B cell (primary cell): ENCODE results near the gene ADAMTS13. TPM values are rescaled to one million over a fixed set of nuclear protein-coding genes. Genes with fewer than 3 reads are reported as not detected.
A peak's percentile ranks its signal among the peaks of the same experiment; 100 is the strongest.

ENCODE experiments used
- ATAC-seq: fragments of 200-7000 bp; cut with Tn5 transposase; one replicate; pipeline ENCODE4 v1.10.0; 2021; ENCODE audit warnings: low read depth, mild to moderate bottlenecking, moderate number of reproducible peaks, moderate library complexity
- CTCF ChIA-PET: fragments of 350-600 bp; sonication (Branson Sonifier 250); formaldehyde crosslinking; loops from one replicate; lab custom pipeline; 2021; ENCODE audit warnings: antibody characterized with exemption, inconsistent platforms; lab: Charles Lee
- POLR2A ChIA-PET: fragments of 350-600 bp; sonication (Branson Sonifier 250); formaldehyde crosslinking; loops from one replicate; lab custom pipeline; 2021; ENCODE audit warnings: antibody characterized with exemption; lab: Charles Lee
- DNase-seq: peaks from one replicate; pipeline ENCODE4 v3.0.0; 2013
- H2AFZ ChIP-seq: 2 replicates; pipeline ENCODE4 v1.6.1; 2012; ENCODE audit warnings: mild to moderate bottlenecking, low read depth, low read length; ENCODE audit not compliant: insufficient read depth, poor library complexity, severe bottlenecking
- H3K27ac ChIP-seq, 2 donors: 1 replicate in 1 of 2; 2 replicates in 1 of 2; pipeline ENCODE4 v1.5.1; 2012 to 2013; ENCODE audit warnings: low read length in 2 of 2, mild to moderate bottlenecking in 2 of 2, moderate library complexity in 1 of 2
- H3K27me3 ChIP-seq, 4 experiments: fragments of 200-600 bp in 1 of 4; sonication (generic) in 1 of 4; replicated peaks in 1 of 4; 1 replicate in 2 of 4; 2 replicates in 2 of 4; pipeline versions ENCODE4 v1.6.1 to v1.7.0; 2013 to 2016; ENCODE audit warnings: low read length in 3 of 4, mild to moderate bottlenecking in 2 of 4, mixed read lengths in 1 of 4, moderate library complexity in 1 of 4; ENCODE audit not compliant: insufficient read depth in 4 of 4, control insufficient read depth in 3 of 4; ENCODE audit errors: control extremely low read depth in 1 of 4
- H3K36me3 ChIP-seq, 2 experiments: replicated peaks in 1 of 2; 1 replicate in 1 of 2; 2 replicates in 1 of 2; pipeline versions ENCODE4 v1.6.1 to v1.7.1; 2013; ENCODE audit warnings: low read length in 1 of 2; ENCODE audit not compliant: insufficient read depth in 2 of 2, control insufficient read depth in 1 of 2; ENCODE audit errors: control extremely low read depth in 1 of 2, extremely low read depth in 1 of 2
- H3K4me1 ChIP-seq, 2 donors: fragments of 200-600 bp in 1 of 2; sonication (generic) in 1 of 2; 1 replicate in 1 of 2; 2 replicates in 1 of 2; pipeline versions ENCODE4 v1.5.1 to v1.6.1; 2013 to 2017; ENCODE audit warnings: low read length in 2 of 2; ENCODE audit not compliant: control insufficient read depth in 2 of 2, insufficient read depth in 2 of 2
- H3K4me2 ChIP-seq: replicated peaks from 2 replicates; pipeline ENCODE3; 2012; ENCODE audit warnings: mild to moderate bottlenecking, low read depth, low read length; ENCODE audit not compliant: poor library complexity, severe bottlenecking
- H3K4me3 ChIP-seq, 5 experiments: fragments of 200-600 bp in 1 of 5; sonication (generic) in 1 of 5; 1 replicate in 3 of 5; 2 replicates in 2 of 5; pipeline versions ENCODE4 v1.5.1 to v1.7.0; 2011 to 2016; ENCODE audit warnings: low read length in 4 of 5, mild to moderate bottlenecking in 4 of 5, low read depth in 2 of 5, control low read depth in 1 of 5, moderate library complexity in 1 of 5; ENCODE audit not compliant: insufficient read depth in 1 of 5; ENCODE audit errors: control extremely low read depth in 1 of 5, extremely low read depth in 1 of 5
- H3K79me2 ChIP-seq: fragments of 200-600 bp; sonication (generic); one replicate; pipeline ENCODE4 v1.6.0; 2016; ENCODE audit warnings: low read length; ENCODE audit not compliant: control insufficient read depth, insufficient read depth
- H3K9ac ChIP-seq: fragments of 200-600 bp; sonication (generic); 2 replicates; pipeline ENCODE4 v1.6.1; 2017; ENCODE audit warnings: mild to moderate bottlenecking, low read length, moderate library complexity
- H3K9me3 ChIP-seq, 3 donors: one replicate each; pipeline versions ENCODE4 v1.6.1 to v1.7.1; 2013; ENCODE audit warnings: low read length in 2 of 3; ENCODE audit not compliant: control insufficient read depth in 2 of 3, insufficient read depth in 1 of 3; ENCODE audit errors: control extremely low read depth in 1 of 3
- H4K20me1 ChIP-seq: 2 replicates; pipeline ENCODE4 v1.6.0; 2012; ENCODE audit warnings: mild to moderate bottlenecking, low read length; ENCODE audit not compliant: insufficient read depth, control insufficient read depth, poor library complexity, severe bottlenecking
- H3K27ac Mint-ChIP-seq: one replicate; pipeline ENCODE4 v1.8.0; 2021; ENCODE audit warnings: mixed read lengths
- H3K27me3 Mint-ChIP-seq: one replicate; pipeline ENCODE4 v1.8.0; 2021; ENCODE audit warnings: mixed read lengths
- H3K4me1 Mint-ChIP-seq: one replicate; pipeline ENCODE4 v1.8.0; 2021; ENCODE audit warnings: mixed read lengths
- H3K4me3 Mint-ChIP-seq: one replicate; pipeline ENCODE4 v1.8.0; 2021; ENCODE audit warnings: mixed read lengths
- H3K9me3 Mint-ChIP-seq: one replicate; pipeline ENCODE4 v1.8.0; 2022; ENCODE audit warnings: mixed read lengths; ENCODE audit not compliant: insufficient read depth
- EZH2 ChIP-seq: IDR thresholded peaks from 2 replicates; pipeline ENCODE4 v1.6.1; 2012; ENCODE audit warnings: borderline replicate concordance, low read depth, mild to moderate bottlenecking, moderate library complexity, low read length; ENCODE audit not compliant: insufficient read depth, poor library complexity, severe bottlenecking
- WGBS: methylation state at CpG from one replicate; pipeline ENCODE4 v1.1.5; 2013; ENCODE audit warnings: missing lambda C conversion rate; ENCODE audit not compliant: insufficient coverage; 5-methylcytosine and 5-hydroxymethylcytosine counted together
- intact Hi-C: fragments of 100-400 bp; cut with micrococcal nuclease; formaldehyde crosslinking; loops from one replicate; pipeline ENCODE4 v1.10.0; 2022
- polyA plus RNA-seq: library from polyadenylated mRNA; depleted of rRNA; stranded (reverse); fragments of >200 nt; gene quantifications from 2 replicates; pipeline ENCODE4 v1.2.3, GENCODE V29; 2012
- total RNA-seq, 2 donors: library from RNA; stranded (reverse); fragments of 120-200 nt in 1 of 2; gene quantifications; 1 replicate in 1 of 2; 2 replicates in 1 of 2; pipeline versions ENCODE4 v1.2.3 to v1.2.4, GENCODE V29; 2013 to 2022
- TF ChIP-seq, protein P1 (sequence below): fragments of 200-600 bp; IDR thresholded peaks from one replicate; pipeline ENCODE4 v1.8.0; 2022; ENCODE audit warnings: antibody characterized with exemption, mild to moderate bottlenecking

The ADAMTS13 gene
- total and polyA plus RNA-seq, 2 donors (not counting 1 experiment from before 2014, with no cell fraction given), result 2.5 to 5.7 TPM

DNA sequence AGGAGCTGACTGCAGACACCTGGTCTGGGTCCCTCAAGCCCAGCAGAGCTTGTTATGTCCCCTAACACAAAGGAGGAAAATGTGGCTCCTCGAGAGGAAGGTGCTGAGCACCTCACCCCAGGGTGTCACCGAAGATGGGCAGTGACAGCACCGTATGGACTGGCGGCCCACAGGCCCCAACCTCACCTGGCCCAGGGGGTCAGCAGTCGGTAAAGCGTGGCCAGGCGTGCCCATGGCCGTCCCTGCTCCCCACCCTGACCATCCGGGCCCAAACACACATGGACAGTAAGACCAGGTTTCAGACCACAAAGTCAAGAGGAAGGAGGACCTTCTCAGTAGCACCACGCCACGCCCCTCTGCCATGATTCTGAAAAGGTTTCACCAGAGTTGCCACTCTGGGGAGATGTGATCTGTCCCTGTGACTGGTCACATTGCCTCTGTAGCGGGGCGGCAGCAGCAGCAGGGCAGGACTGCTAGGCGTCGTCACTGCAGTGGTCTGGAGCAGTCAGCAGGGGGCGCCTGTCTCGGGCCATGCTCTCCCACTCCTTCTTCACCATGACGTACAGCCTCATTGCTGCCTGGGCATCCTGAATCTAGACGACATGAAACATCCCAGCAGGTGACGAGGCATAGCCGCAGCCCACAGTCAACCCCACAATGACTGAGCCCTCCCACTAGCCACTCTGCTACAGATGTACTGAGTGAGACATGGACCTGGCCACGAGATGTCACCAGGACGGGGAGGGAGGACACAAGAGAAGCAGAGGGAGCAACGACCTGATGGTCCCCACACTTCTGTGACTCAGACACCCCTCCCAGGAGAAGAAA, 15.5 kb upstream of the ADAMTS13 start:
- H3K27ac ChIP-seq, result no peak overlapping the region
- H3K4me3 ChIP-seq, result no peak overlapping the region
- H3K4me1 ChIP-seq, result peaks cover 0 to 2% of the 10 kb centered on the region in 2 donors
- WGBS, result 66% methylated on average over 23 of the region's 24 CpGs
- Mint-ChIP-seq H3K27me3 (no peaks in the 10 kb centered on the region), H3K4me3 (no peak overlapping the region), H3K4me1 (peaks cover 2% of the 10 kb centered on the region), H3K27ac (peak overlapping the region; percentile 46), H3K9me3 (no peaks in the 10 kb centered on the region)
- H3K4me2 ChIP-seq, result no peak overlapping the region
- intact Hi-C loops, result loop anchor here (1.0 to 2.0 kb wide), 3 partner anchors 54 to 80 kb away; partner anchors contain the start of gene SLC2A6
- H3K9me3 ChIP-seq, result no peaks in the 10 kb centered on the region
- H3K27me3 ChIP-seq, result no peaks in the 10 kb centered on the region
- peaks cover 5% of the 10 kb centered on the region for H3K79me2 ChIP-seq
- DNase-seq (peak; percentile 86), ATAC-seq (peak; percentile 93)
- H2AFZ ChIP-seq, result no peak overlapping the region
- ChIA-PET POLR2A (no interaction called here), CTCF (interaction anchor here (0.6 to 4.8 kb wide), 6 partner anchors 11 to 220 kb away, joined by 3 to 34 read pairs (median 4); partner anchors contain the start of genes CACFD1 and REXO4)
- H4K20me1 ChIP-seq, result peaks cover 48% of the 10 kb centered on the region
- H3K36me3 ChIP-seq, result peaks cover 0 to 64% of the 10 kb centered on the region in 2 experiments
- no peak overlapping the region for H3K9ac ChIP-seq
- TF ChIP-seq, protein P1, sequence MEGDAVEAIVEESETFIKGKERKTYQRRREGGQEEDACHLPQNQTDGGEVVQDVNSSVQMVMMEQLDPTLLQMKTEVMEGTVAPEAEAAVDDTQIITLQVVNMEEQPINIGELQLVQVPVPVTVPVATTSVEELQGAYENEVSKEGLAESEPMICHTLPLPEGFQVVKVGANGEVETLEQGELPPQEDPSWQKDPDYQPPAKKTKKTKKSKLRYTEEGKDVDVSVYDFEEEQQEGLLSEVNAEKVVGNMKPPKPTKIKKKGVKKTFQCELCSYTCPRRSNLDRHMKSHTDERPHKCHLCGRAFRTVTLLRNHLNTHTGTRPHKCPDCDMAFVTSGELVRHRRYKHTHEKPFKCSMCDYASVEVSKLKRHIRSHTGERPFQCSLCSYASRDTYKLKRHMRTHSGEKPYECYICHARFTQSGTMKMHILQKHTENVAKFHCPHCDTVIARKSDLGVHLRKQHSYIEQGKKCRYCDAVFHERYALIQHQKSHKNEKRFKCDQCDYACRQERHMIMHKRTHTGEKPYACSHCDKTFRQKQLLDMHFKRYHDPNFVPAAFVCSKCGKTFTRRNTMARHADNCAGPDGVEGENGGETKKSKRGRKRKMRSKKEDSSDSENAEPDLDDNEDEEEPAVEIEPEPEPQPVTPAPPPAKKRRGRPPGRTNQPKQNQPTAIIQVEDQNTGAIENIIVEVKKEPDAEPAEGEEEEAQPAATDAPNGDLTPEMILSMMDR, result peak; percentile 87
- no peak for TF ChIP-seq EZH2

DNA sequence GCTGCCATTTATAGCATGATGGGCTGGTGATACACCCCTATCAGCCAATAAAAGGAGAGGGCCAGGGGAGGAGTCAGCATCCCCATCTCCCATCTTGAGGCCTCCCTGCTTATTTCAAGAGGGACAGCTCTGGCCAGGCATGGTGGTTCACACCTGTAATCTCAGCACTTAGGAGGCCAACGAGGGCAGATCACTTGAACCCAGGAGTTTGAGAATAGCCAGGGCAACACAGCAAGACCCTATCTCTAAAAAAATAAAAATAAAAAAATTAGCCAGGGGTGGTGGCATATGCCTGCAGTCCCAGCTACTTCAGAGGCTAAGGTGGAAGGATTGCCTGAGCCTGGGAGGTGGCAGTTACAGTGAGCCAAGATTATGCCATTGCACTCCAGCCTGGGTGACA, 14.1 kb upstream of the ADAMTS13 start:
- Mint-ChIP-seq H3K4me1 (peaks cover 2% of the 10 kb centered on the region), H3K27me3 (no peaks in the 10 kb centered on the region), H3K27ac (no peak overlapping the region), H3K9me3 (no peaks in the 10 kb centered on the region), H3K4me3 (no peak overlapping the region)
- ChIA-PET POLR2A (interaction anchor here (0.7 kb wide), 1 partner anchor 10 kb away, joined by 6 read pairs; the partner anchor contains the start of gene REXO4), CTCF (interaction anchor here (1.2 kb wide), 1 partner anchor 79 kb away, joined by 6 read pairs; no protein-coding TSS in a partner anchor)
- no peak overlapping the region for H2AFZ ChIP-seq
- no peak overlapping the region for H3K9ac ChIP-seq
- peaks cover 0 to 2% of the 10 kb centered on the region in 2 donors for H3K4me1 ChIP-seq
- H3K36me3 ChIP-seq, result peaks cover 4 to 69% of the 10 kb centered on the region in 2 experiments
- ATAC-seq, result no peak
- intact Hi-C loops, result no loop called here
- TF ChIP-seq, protein P1, result no peak
- no peak for TF ChIP-seq EZH2
- H4K20me1 ChIP-seq, result peaks cover 61% of the 10 kb centered on the region
- no peak overlapping the region for H3K4me2 ChIP-seq
- H3K9me3 ChIP-seq, result no peaks in the 10 kb centered on the region
- H3K79me2 ChIP-seq, result peaks cover 14% of the 10 kb centered on the region
- no peaks in the 10 kb centered on the region for H3K27me3 ChIP-seq
- WGBS, result no CpG with 5 or more reads among the region's 1 CpG
- no peak overlapping the region for H3K4me3 ChIP-seq
- no peak for DNase-seq
- H3K27ac ChIP-seq, result no peak overlapping the region
